Urothelium cell line (cell line): ENCODE measurements around the gene ILKAP.

Experiments
- DNase-seq: peaks from one replicate; pipeline ENCODE4 v3.0.0; 2011; ENCODE audit warnings: low spot score, mixed read lengths
- FAIRE-seq: peaks from 2 replicates; lab custom pipeline; 2011; peaks lifted over from hg19 to GRCh38; lab: Jason Lieb, UNC

ILKAP gene

GRCh38 chr2:238154570-238154969 is 48.9 kb downstream of the ILKAP start:
- peak; percentile 13 for FAIRE-seq
- no peak for DNase-seq

GRCh38 chr2:238152771-238153688 is 50.5 kb downstream of the ILKAP start:
- FAIRE-seq (no peak), DNase-seq (no peak)

GRCh38 chr2:238151628-238152235 is 51.8 kb downstream of the ILKAP start:
- DNase-seq (no peak), FAIRE-seq (no peak)

- DNase-seq, result no peak
- FAIRE-seq, result no peak
These were observed 52.3 kb downstream of the ILKAP start for GRCh38 chr2:238151205-238151604.

- no peak for DNase-seq
- FAIRE-seq, result no peak
These were observed 52.8 kb downstream of the ILKAP start for GRCh38 chr2:238150686-238151085.

- no peak for DNase-seq
- FAIRE-seq, result no peak
These were observed 53.5 kb downstream of the ILKAP start for GRCh38 chr2:238149841-238150572.

- DNase-seq, result no peak
- FAIRE-seq, result no peak
These were observed 54.5 kb downstream of the ILKAP start for GRCh38 chr2:238148981-238149380.

GRCh38 chr2:238146884-238147544 is 56.5 kb downstream of the ILKAP start:
- DNase-seq (no peak), FAIRE-seq (no peak)

GRCh38 chr2:238145851-238146250 is 57.6 kb downstream of the ILKAP start:
- FAIRE-seq (no peak), DNase-seq (no peak)

- no peak for FAIRE-seq
- no peak for DNase-seq
These were observed 58.4 kb downstream of the ILKAP start for GRCh38 chr2:238145046-238145445.

- DNase-seq (no peak), FAIRE-seq (no peak)
These were observed 59.2 kb downstream of the ILKAP start for GRCh38 chr2:238144262-238144661.

GRCh38 chr2:238143239-238143951 is 60.1 kb downstream of the ILKAP start:
- peak; percentile 86 for DNase-seq
- no peak for FAIRE-seq

- DNase-seq (no peak), FAIRE-seq (no peak)
These were observed 60.9 kb downstream of the ILKAP start for GRCh38 chr2:238142382-238143205.

- peak; percentile 56 for DNase-seq
- FAIRE-seq, result peak; percentile 73
These were observed 61.8 kb downstream of the ILKAP start for GRCh38 chr2:238141541-238142318.

- FAIRE-seq (no peak), DNase-seq (no peak)
These were observed 62.6 kb downstream of the ILKAP start for GRCh38 chr2:238140721-238141540.

- FAIRE-seq (no peak), DNase-seq (no peak)
These were observed 63.5 kb downstream of the ILKAP start for GRCh38 chr2:238140040-238140439.

GRCh38 chr2:238139196-238140039 is 64.1 kb downstream of the ILKAP start:
- FAIRE-seq, result no peak

More at GRCh38 chr2:238139196-238140039, 64.1 kb downstream of the ILKAP start:
- DNase-seq, result no peak
